Osteoblast (primary cell): ENCODE results near the gene CACNA1C. TPM values are rescaled to one million over a fixed set of nuclear protein-coding genes. Genes with fewer than 3 reads are reported as not detected.
A peak's percentile ranks its signal among the peaks of the same experiment; 100 is the strongest.

Experiments
- DNase-seq: peaks from one replicate; pipeline ENCODE4 v3.0.0; 2011; ENCODE audit warnings: low spot score, mixed read lengths; ENCODE audit not compliant: insufficient read length; ENCODE audit errors: missing footprints
- H2AFZ ChIP-seq: 2 replicates; pipeline ENCODE4 v1.6.0; 2011; ENCODE audit warnings: mild to moderate bottlenecking, low read length
- H3K27ac ChIP-seq: 2 replicates; pipeline ENCODE4 v1.5.1; 2011; ENCODE audit warnings: mild to moderate bottlenecking, low read depth, low read length, moderate library complexity
- H3K27me3 ChIP-seq: 2 replicates; pipeline ENCODE4 v1.6.0; 2012; ENCODE audit warnings: mild to moderate bottlenecking, control low read depth, inconsistent platforms, low read length, moderate library complexity; ENCODE audit not compliant: insufficient read depth
- H3K36me3 ChIP-seq: 2 replicates; pipeline ENCODE4 v1.5.1; 2011; ENCODE audit warnings: mild to moderate bottlenecking, low read length, control low read depth, moderate library complexity; ENCODE audit not compliant: insufficient read depth
- H3K4me1 ChIP-seq: 2 replicates; pipeline ENCODE4 v1.5.1; 2011; ENCODE audit warnings: mild to moderate bottlenecking, low read length, control low read depth, moderate library complexity; ENCODE audit not compliant: insufficient read depth
- H3K4me2 ChIP-seq: 2 replicates; pipeline ENCODE4 v1.6.0; 2011; ENCODE audit warnings: mild to moderate bottlenecking, low read length; ENCODE audit not compliant: insufficient read depth
- H3K4me3 ChIP-seq: fragments of 200-600 bp; sonication (generic); 3 replicates; pipeline ENCODE4 v1.5.1; 2012; ENCODE audit warnings: mild to moderate bottlenecking, low read length, inconsistent platforms; ENCODE audit not compliant: insufficient read depth
- H3K79me2 ChIP-seq: 2 replicates; pipeline ENCODE4 v1.6.0; 2012; ENCODE audit warnings: mild to moderate bottlenecking, low read length, control low read depth, inconsistent platforms; ENCODE audit not compliant: insufficient read depth
- H3K9me3 ChIP-seq: 2 replicates; pipeline ENCODE4 v1.5.1; 2011; ENCODE audit warnings: low read depth, low read length, control low read depth
- H4K20me1 ChIP-seq: 2 replicates; pipeline ENCODE4 v1.6.0; 2012; ENCODE audit warnings: mild to moderate bottlenecking, low read length, control low read depth; ENCODE audit not compliant: insufficient read depth
- CTCF ChIP-seq: IDR thresholded peaks from 2 replicates; pipeline ENCODE4 v1.5.1; 2011; ENCODE audit warnings: mild to moderate bottlenecking, low read depth, low read length, moderate library complexity; ENCODE audit errors: extremely low read depth
- total RNA-seq: library from RNA; depleted of rRNA; stranded (reverse); fragments of >200 nt; gene quantifications from 2 replicates; pipeline ENCODE4 v1.2.3, GENCODE V29; 2012

The CACNA1C gene
- total RNA-seq, 1 donor, result 19.2 TPM

DNA sequence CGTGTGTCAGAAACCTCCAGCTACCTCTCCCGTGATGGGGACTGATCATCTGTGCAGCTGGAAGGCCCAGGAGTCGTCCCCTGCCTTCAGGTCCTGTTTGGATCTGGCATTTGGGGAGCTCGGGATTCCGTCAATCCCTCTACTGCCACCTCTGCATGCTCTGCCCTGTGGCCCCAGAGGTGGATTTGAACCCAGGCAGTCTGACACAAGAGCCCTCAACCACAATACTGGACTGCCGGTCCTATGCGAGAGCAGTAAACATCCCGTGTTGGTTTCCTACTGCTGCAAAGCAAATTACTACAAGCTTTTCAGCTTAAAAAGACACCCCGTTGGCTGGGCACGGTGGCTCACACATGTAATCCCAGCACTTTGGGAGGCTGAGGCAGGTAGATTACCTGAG, 620.1 kb downstream of the CACNA1C start:
- no peak for DNase-seq
- Histone ChIP-seq H4K20me1 (no peaks in the 10 kb centered on the region), H3K9me3 (no peaks in the 10 kb centered on the region), H3K36me3 (peaks cover 30% of the 10 kb centered on the region), H3K4me1 (no peaks in the 10 kb centered on the region), H3K27me3 (no peaks in the 10 kb centered on the region), H3K27ac (no peak overlapping the region), H3K4me2 (no peak overlapping the region), H3K79me2 (no peaks in the 10 kb centered on the region), H3K4me3 (no peak overlapping the region), H2AFZ (no peak overlapping the region)
- TF ChIP-seq CTCF, result no peak

GRCh38 chr12:2673966-2674810, 621.4 kb downstream of the CACNA1C start:
- H3K4me2 ChIP-seq, result no peak overlapping the region
- H3K4me1 ChIP-seq, result no peaks in the 10 kb centered on the region
- no peak overlapping the region for H3K4me3 ChIP-seq
- no peak for TF ChIP-seq CTCF
- H3K27me3 ChIP-seq, result no peaks in the 10 kb centered on the region
- H3K9me3 ChIP-seq, result no peaks in the 10 kb centered on the region
- H2AFZ ChIP-seq, result no peak overlapping the region
- H3K36me3 ChIP-seq, result peaks cover 17% of the 10 kb centered on the region
- no peaks in the 10 kb centered on the region for H3K79me2 ChIP-seq
- peak; percentile 74 for DNase-seq
- no peaks in the 10 kb centered on the region for H4K20me1 ChIP-seq
- H3K27ac ChIP-seq, result no peak overlapping the region

- Histone ChIP-seq H3K27ac (no peak overlapping the region), H2AFZ (no peak overlapping the region), H3K79me2 (no peaks in the 10 kb centered on the region), H3K9me3 (no peaks in the 10 kb centered on the region), H3K4me3 (no peak overlapping the region), H4K20me1 (no peaks in the 10 kb centered on the region), H3K4me2 (no peak overlapping the region), H3K4me1 (no peaks in the 10 kb centered on the region), H3K27me3 (no peaks in the 10 kb centered on the region), H3K36me3 (peaks cover 6% of the 10 kb centered on the region)
- no peak for TF ChIP-seq CTCF
- no peak for DNase-seq
Measured at GRCh38 chr12:2675776-2676175, 623.0 kb downstream of the CACNA1C start.

DNA sequence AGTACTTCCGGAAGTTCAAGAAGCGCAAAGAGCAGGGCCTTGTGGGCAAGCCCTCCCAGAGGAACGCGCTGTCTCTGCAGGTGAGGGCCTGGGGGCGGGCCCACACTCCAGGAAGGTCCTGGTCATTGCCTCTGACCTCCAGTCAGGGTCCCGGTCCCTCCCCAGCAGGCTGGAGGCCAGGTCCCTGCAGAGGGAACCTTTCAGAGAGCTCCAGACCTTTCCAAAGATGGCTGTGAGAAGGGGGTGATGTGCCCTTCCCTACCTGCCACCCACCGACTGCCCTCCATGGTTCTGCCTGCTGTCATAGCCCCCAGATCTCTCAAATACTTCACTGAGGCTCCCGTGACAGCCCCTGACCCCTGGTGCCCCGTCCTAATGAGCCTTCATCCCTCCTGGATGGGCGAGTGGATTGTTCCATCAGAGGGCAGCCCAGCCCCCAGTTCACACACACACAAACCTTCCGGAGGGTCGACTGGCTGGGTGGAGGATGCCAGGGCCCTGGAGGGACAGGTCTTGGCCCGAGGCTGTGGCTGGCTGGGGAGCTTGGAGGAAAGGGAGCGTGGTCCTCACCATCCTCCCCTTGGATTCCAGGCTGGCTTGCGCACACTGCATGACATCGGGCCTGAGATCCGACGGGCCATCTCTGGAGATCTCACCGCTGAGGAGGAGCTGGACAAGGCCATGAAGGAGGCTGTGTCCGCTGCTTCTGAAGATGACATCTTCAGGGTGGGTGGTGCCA, 624.5 kb downstream of the CACNA1C start:
- Histone ChIP-seq H3K9me3 (no peaks in the 10 kb centered on the region), H3K4me2 (no peak overlapping the region), H3K27ac (no peak overlapping the region), H2AFZ (no peak overlapping the region), H3K4me3 (no peak overlapping the region), H4K20me1 (peaks cover 2% of the 10 kb centered on the region), H3K4me1 (no peaks in the 10 kb centered on the region), H3K27me3 (no peaks in the 10 kb centered on the region), H3K79me2 (no peaks in the 10 kb centered on the region), H3K36me3 (peaks cover 9% of the 10 kb centered on the region)
- peak; percentile 72 for DNase-seq
- TF ChIP-seq CTCF, result no peak
